ENCODE measurements around the gene RANBP17. TPM values are rescaled to one million over a fixed set of nuclear protein-coding genes. Genes with fewer than 3 reads are reported as not detected.

Gene RANBP17
- total and polyA plus RNA-seq, 2 donors (not counting 1 experiment from before 2014, with no cell fraction given) = not detected

DNA sequence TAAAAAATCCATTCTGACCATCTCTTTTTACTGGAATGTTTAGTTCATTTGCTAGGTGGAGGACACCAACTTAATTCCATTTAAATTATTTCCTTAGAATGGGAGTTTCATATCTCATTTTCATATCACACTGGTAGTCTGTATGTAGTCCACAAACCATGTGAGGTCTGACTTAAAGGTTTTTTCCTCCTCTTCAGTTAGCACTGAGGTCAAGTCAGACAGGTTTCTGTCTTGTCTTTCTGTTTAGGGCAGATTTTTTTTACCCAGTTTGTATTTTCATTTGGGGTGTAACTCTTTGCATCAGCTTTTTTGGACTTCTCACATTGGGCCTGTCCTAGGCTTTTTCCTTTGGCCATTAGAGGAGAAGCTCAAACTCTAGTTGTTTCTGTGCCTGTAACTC lies 75.3 kb downstream of the RANBP17 start:
- intact Hi-C loops (cut with micrococcal nuclease) = no loop called here
- TF ChIP-seq, protein P1, sequence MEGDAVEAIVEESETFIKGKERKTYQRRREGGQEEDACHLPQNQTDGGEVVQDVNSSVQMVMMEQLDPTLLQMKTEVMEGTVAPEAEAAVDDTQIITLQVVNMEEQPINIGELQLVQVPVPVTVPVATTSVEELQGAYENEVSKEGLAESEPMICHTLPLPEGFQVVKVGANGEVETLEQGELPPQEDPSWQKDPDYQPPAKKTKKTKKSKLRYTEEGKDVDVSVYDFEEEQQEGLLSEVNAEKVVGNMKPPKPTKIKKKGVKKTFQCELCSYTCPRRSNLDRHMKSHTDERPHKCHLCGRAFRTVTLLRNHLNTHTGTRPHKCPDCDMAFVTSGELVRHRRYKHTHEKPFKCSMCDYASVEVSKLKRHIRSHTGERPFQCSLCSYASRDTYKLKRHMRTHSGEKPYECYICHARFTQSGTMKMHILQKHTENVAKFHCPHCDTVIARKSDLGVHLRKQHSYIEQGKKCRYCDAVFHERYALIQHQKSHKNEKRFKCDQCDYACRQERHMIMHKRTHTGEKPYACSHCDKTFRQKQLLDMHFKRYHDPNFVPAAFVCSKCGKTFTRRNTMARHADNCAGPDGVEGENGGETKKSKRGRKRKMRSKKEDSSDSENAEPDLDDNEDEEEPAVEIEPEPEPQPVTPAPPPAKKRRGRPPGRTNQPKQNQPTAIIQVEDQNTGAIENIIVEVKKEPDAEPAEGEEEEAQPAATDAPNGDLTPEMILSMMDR (IDR thresholded peaks at IDR 0.05) = no peak
- TF ChIP-seq EZH2 (IDR thresholded peaks at IDR 0.05; ENCODE audit: borderline replicate concordance, insufficient read depth, low read depth, low read length, poor library complexity, severe bottlenecking) = no peak
- H2AFZ ChIP-seq (ENCODE audit: insufficient read depth, low read depth, low read length, poor library complexity, severe bottlenecking) = no peak overlapping the region
- no peaks in the 10 kb centered on the region for H3K4me1 ChIP-seq (ENCODE audit: control insufficient read depth in 2 of 2, insufficient read depth in 2 of 2, low read length in 2 of 2)
- H3K9me3 ChIP-seq (ENCODE audit: control extremely low read depth in 1 of 3, control insufficient read depth in 2 of 3, insufficient read depth in 1 of 3, low read length in 2 of 3) = no peaks in the 10 kb centered on the region
- Mint-ChIP-seq H3K27ac (no peak overlapping the region), H3K4me1 (no peaks in the 10 kb centered on the region), H3K9me3 (ENCODE audit: insufficient read depth) (peaks cover 2% of the 10 kb centered on the region), H3K4me3 (no peak overlapping the region), H3K27me3 (peaks cover 3% of the 10 kb centered on the region)
- CTCF ChIA-PET = no interaction called here
- H3K4me2 ChIP-seq (replicated peaks; ENCODE audit: low read depth, low read length, poor library complexity, severe bottlenecking) = no peak overlapping the region
- DNase-seq = no peak
- H3K79me2 ChIP-seq (ENCODE audit: control insufficient read depth, insufficient read depth, low read length) = no peaks in the 10 kb centered on the region
- no peak overlapping the region for H3K27ac ChIP-seq (ENCODE audit: low read length in 2 of 2)
- no peaks in the 10 kb centered on the region for H4K20me1 ChIP-seq (ENCODE audit: control insufficient read depth, insufficient read depth, low read length, poor library complexity, severe bottlenecking)
- no peaks in the 10 kb centered on the region for H3K27me3 ChIP-seq (replicated peaks in 1 of 4; ENCODE audit: control extremely low read depth in 1 of 4, control insufficient read depth in 3 of 4, insufficient read depth in 4 of 4, low read length in 3 of 4)
- no peak for ATAC-seq (ENCODE audit: low read depth)
- no peak overlapping the region for H3K9ac ChIP-seq (ENCODE audit: low read length)
- POLR2A ChIA-PET = no interaction called here
- no peaks in the 10 kb centered on the region for H3K36me3 ChIP-seq (replicated peaks in 1 of 2; ENCODE audit: control extremely low read depth in 1 of 2, control insufficient read depth in 1 of 2, extremely low read depth in 1 of 2, insufficient read depth in 2 of 2, low read length in 1 of 2)
- H3K4me3 ChIP-seq (ENCODE audit: control extremely low read depth in 1 of 5, extremely low read depth in 1 of 5, insufficient read depth in 1 of 5, low read depth in 2 of 5, low read length in 4 of 5) = no peak overlapping the region

DNA sequence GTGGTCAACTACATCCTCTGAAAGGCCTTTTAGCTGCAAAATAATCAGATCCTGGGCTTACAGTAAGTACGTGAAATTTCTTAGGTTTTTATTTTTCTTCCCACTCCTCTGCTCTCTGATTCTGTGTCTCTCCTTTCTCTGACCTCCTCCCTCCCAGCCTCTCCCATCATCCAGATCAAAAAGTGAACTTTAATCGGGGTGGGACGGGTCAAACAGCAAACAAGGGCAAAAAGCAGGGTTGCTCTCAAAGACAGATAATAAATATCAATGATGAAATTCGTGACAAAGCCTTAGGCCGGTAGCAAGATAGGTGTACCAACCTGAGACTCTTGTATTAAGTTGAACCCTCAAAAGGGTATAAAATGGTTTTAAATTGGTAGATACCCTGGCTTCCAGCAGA lies 76.1 kb downstream of the RANBP17 start:
- ChIA-PET POLR2A (no interaction called here), CTCF (no interaction called here)
- Histone ChIP-seq H3K79me2 (ENCODE audit: control insufficient read depth, insufficient read depth, low read length) (no peaks in the 10 kb centered on the region), H3K9me3 (ENCODE audit: control extremely low read depth in 1 of 3, control insufficient read depth in 2 of 3, insufficient read depth in 1 of 3, low read length in 2 of 3) (no peaks in the 10 kb centered on the region), H3K4me3 (ENCODE audit: control extremely low read depth in 1 of 5, extremely low read depth in 1 of 5, insufficient read depth in 1 of 5, low read depth in 2 of 5, low read length in 4 of 5) (no peak overlapping the region), H3K27ac (ENCODE audit: low read length in 2 of 2) (no peak overlapping the region), H2AFZ (ENCODE audit: insufficient read depth, low read depth, low read length, poor library complexity, severe bottlenecking) (no peak overlapping the region), H3K9ac (ENCODE audit: low read length) (no peak overlapping the region), H3K36me3 (replicated peaks in 1 of 2; ENCODE audit: control extremely low read depth in 1 of 2, control insufficient read depth in 1 of 2, extremely low read depth in 1 of 2, insufficient read depth in 2 of 2, low read length in 1 of 2) (no peaks in the 10 kb centered on the region), H4K20me1 (ENCODE audit: control insufficient read depth, insufficient read depth, low read length, poor library complexity, severe bottlenecking) (no peaks in the 10 kb centered on the region), H3K4me2 (replicated peaks; ENCODE audit: low read depth, low read length, poor library complexity, severe bottlenecking) (no peak overlapping the region), H3K27me3 (replicated peaks in 1 of 4; ENCODE audit: control extremely low read depth in 1 of 4, control insufficient read depth in 3 of 4, insufficient read depth in 4 of 4, low read length in 3 of 4) (no peaks in the 10 kb centered on the region), H3K4me1 (ENCODE audit: control insufficient read depth in 2 of 2, insufficient read depth in 2 of 2, low read length in 2 of 2) (no peaks in the 10 kb centered on the region)
- Mint-ChIP-seq H3K4me3 (no peak overlapping the region), H3K9me3 (ENCODE audit: insufficient read depth) (no peaks in the 10 kb centered on the region), H3K27me3 (peaks cover 3% of the 10 kb centered on the region), H3K27ac (no peak overlapping the region), H3K4me1 (no peaks in the 10 kb centered on the region)
- no peak for TF ChIP-seq EZH2 (IDR thresholded peaks at IDR 0.05; ENCODE audit: borderline replicate concordance, insufficient read depth, low read depth, low read length, poor library complexity, severe bottlenecking)
- TF ChIP-seq, protein P1 (IDR thresholded peaks at IDR 0.05) = no peak
- no CpG with 5 or more reads among the region's 5 CpGs for WGBS (ENCODE audit: insufficient coverage)
- ATAC-seq (ENCODE audit: low read depth) = no peak
- DNase-seq = no peak
- intact Hi-C loops (cut with micrococcal nuclease) = no loop called here
